Right ventricle myocardium superior (tissue), 1 donor: ENCODE results near the gene RGS9. TPM values are rescaled to one million over a fixed set of nuclear protein-coding genes. Genes with fewer than 3 reads are reported as not detected.

Experiments used
- ATAC-seq: fragments of 200-7000 bp; cut with Tn5 transposase; one replicate; pipeline ENCODE4 v1.9.1; 2020; ENCODE audit warnings: mild to moderate bottlenecking; ENCODE audit not compliant: poor library complexity
- DNase-seq: peaks from one replicate; pipeline ENCODE4 v3.0.0-alpha.2; 2020
- intact Hi-C: fragments of 100-400 bp; cut with DNase I; formaldehyde crosslinking; loops from one replicate; pipeline ENCODE4 v1.11.2; 2022
- total RNA-seq: library from RNA; stranded (reverse); fragmentation: NEBNext Ultra II Directional; extraction: Animal tissue kit (Norgen Biotek cat#: 25700); gene quantifications from one replicate; pipeline ENCODE4 v1.2.1, GENCODE V29; 2021
- donor health status: DM: no; HTN: yes; CAD: no; lungs with severe emphysema.

The RGS9 gene
- total RNA-seq, 1 donor from 2014 or later = 2.4 TPM

- ATAC-seq (no peak), DNase-seq (no peak)
- intact Hi-C loops = no loop called here
Measured at GRCh38 chr17:65268832-65269231, 131.7 kb downstream of the RGS9 start.

- DNase-seq (no peak), ATAC-seq (no peak)
- intact Hi-C loops = no loop called here
Measured at GRCh38 chr17:65270499-65271253, 133.5 kb downstream of the RGS9 start.

- no peak for DNase-seq
- intact Hi-C loops = no loop called here
- no peak for ATAC-seq
Measured at GRCh38 chr17:65271296-65271695, 134.1 kb downstream of the RGS9 start.

Other genes with a start within 250 kb of the RGS9 start
- gene LRRC37A3, start 217.9 kb upstream of the RGS9 start, total RNA-seq = 2.2 TPM
- gene GNA13, start 80.6 kb upstream of the RGS9 start, total RNA-seq = 21.1 TPM